ENCODE data around the gene UVSSA.

Gene UVSSA

DNA sequence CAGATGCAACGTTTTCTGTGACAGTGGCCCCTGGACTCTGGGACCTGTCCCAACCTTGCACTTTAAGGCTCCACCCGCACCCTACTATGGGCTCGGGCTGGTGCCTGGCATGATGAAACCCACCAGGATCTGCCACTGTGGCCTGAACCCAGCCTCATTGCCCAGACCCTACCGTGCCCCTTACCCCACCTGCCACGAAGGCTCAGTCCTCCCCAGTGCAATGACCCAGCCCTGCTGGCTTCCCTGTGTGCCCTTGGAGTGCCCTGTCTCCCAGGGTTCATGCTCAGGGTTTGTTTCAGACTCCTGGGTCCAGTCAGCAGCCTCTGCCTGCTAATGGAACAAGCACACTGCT lies 3.1 kb downstream of the UVSSA start:
- DNase-seq = no peak

DNA sequence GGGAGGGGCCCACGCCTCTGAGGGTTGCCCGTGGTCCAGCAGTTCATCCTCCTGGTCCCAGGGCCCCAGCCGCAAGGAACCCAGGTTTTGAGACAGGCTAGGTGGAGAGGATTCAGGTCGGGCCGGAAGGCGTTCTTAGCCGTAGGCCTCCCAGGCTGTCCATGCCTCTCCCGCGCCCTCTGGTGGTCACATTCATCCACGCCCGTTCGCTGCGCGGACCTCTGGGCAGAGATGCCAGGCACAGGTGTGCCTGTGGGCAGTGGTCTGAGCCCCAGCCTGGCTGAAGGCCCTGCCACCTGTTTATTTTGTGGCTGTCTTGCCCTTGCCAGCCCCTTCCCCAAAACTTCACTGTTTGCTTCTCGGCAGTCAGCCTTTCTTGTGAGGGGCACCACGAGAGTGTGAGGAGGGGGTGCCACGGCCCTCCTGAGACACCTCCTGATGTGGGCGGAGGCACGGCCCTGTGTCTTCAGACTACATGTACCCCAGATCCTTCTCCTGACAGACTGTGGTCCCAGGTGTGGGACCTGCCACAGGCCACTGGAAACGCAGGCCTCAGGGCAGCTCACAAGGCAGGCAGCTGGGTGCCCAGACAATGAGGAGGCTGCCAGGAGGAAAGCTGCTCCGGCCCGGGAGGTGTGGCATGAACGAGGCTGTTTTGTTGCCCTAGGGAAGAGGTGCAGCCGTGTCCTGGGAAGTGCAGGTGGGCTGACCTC lies 5.0 kb downstream of the UVSSA start:
- DNase-seq = peak; percentile 93

DNA sequence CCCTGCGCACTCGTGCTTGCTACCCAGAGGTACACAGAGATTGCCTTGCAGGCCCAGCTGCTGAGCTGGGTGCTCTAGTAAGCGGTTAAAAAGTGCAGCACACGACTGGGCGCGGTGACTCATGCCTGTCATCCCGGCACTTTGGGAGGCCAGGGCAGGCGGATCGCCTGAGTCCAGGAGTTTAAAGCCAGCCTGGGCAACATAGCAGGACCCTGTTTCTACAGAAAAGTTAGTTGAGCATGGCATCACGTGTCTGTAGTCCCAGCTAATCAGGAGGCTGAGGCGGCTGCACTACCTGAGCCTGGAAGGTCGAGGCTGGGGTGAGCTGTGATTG lies 5.5 kb downstream of the UVSSA start:
- DNase-seq = no peak

DNA sequence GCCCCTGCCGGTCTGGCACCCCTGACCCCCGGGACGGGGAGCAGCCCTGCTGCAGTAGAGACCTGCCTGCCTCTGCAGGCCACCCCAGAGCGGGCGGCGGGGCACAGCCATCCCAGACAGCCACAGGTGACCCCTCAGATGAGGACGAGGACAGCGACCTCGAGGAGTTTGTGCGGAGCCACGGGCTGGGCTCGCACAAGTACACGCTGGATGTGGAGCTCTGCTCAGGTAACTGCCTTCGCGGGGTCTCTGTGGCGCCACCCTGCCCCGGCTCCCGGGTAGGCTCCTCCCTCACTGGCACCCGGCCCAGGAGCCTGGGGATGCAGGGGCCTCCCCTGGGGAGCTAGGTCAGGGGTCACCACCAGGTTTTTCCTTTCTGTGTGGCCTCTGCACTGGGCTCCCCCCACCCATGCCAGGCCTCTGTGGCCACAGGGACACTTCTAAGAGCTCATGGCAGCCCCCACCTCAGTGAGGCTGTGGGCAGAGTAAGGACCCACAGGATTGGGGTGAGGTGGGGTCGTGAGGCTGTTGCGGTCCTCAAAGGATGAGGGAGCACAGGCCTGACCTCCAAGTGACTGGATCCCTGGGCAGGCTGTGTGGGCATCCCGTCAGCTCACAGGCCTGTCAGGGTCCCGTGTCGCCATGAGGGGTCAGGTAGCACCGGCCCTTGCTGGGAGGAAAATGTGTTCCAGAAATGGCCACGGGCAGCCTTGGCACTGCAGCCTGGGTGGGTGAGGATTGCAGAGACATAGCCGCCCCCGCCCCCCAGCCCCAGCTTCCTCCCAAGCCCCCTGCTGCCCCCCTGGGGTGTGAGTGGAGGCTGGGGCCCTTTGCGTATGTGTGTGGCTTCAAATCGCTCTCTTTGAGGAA lies 6.4 kb downstream of the UVSSA start:
- no peak for DNase-seq

DNA sequence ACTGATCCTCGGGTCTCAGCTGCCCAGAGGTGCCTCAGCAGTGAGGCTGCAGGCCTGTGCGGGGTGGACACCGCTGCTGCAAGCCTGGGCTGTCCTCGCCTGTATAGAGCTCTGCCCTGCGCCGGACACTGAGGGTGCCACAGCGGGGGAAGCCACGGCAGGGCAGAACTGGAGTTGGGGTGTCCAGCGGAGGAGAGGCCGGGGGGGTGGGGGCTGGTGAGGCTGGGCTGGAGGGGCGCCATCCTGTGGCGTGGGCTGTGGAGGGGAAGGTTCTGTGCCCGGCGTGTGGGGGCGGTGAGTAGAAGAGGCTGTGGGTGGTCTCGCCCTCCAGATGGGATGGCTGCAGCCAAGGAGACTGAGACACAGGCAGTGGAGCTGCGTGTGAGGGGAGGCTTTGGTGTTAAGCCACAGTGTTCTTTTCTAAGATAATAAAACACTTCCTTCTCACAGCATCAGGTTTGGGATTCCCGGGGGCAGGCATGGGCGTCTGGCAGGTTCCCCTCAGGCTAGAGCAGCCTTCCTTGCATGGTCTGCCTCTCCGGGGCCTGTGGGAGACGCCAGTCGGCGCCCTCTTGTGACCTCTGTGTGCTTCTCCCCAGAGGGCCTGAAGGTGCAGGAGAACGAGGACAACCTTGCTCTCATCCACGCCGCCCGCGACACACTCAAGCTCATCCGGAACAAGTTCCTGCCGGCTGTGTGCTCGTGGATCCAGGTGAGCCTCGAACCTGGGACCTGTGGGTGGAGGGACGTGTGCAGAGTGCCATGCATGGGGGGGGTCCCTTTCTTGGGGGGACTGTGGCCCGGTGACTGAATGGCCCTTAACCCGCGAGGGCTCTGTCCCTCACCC lies 7.4 kb downstream of the UVSSA start:
- no peak for DNase-seq

DNA sequence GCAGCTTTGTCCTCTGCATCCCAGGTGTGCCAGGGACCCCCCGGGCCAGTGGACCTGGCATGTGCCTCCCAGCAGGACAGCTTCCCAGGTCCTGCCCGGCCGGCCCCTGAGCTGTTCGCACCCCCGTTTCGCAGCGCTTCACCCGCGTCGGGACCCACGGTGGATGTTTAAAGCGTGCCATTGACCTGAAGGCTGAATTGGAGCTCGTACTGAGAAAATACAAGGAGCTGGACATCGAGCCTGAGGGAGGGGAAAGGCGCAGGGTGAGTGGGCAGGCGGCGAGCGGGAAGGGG lies 7.9 kb downstream of the UVSSA start:
- DNase-seq = no peak

DNA sequence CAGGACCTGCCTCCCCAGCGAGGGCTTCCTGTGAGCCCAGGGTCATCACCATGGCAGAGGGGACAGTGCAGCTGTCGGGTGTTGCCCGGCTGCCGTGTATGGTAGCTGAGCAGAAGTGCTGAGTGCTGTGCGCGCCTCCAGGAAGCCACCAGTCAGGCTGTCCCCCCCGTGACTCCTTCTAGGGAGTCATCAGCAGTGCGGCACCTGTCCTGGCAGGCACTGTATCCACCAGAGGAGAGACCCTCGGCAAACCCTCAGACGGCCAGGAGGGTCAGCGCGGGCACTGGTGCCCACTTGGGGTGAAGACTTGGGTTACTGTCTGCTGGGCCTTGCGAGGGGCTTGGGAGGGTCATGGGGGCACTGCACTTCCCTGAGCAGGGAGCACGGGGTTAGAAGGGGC lies 8.4 kb downstream of the UVSSA start:
- DNase-seq = no peak

DNA sequence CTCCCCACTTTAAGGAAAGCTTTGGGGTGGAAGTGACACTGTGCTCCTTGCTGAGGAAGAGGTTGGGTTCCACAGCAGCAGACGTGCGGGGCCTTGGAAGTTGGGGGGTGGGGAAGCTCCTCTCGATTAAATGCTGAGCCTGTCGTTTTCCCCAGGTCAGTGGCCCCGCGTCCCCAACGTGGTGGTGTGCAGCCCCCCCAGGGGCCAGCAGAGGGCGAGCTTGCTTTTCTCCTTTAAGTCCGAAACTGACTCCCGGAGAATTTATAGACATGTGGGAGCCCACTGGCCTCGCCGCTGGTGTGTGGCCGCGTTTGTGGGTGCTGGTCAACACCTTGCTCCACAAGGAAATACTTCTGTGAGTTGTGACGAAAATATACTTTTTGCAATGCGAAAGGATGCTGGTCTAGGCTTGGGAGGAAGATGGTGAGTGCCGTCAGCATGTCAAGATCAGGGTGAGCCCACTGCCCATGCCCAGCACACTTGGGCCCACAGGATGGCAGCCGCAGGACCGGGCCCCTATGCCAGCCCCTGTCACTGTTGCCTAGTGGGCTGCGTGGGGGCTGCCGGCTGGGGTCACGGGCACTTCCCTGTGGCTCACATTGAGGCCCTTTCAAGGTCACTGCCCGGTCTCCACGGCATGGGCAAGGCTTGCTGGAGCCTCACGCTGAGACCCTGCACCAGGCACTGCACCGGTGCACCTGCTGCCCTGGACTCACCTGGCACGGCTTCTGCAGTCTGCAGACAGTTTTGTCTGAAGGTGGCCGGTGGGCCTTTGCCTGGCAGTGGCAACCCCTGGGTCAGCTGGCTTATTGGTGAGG lies 9.4 kb downstream of the UVSSA start:
- peak; percentile 53 for DNase-seq

DNA sequence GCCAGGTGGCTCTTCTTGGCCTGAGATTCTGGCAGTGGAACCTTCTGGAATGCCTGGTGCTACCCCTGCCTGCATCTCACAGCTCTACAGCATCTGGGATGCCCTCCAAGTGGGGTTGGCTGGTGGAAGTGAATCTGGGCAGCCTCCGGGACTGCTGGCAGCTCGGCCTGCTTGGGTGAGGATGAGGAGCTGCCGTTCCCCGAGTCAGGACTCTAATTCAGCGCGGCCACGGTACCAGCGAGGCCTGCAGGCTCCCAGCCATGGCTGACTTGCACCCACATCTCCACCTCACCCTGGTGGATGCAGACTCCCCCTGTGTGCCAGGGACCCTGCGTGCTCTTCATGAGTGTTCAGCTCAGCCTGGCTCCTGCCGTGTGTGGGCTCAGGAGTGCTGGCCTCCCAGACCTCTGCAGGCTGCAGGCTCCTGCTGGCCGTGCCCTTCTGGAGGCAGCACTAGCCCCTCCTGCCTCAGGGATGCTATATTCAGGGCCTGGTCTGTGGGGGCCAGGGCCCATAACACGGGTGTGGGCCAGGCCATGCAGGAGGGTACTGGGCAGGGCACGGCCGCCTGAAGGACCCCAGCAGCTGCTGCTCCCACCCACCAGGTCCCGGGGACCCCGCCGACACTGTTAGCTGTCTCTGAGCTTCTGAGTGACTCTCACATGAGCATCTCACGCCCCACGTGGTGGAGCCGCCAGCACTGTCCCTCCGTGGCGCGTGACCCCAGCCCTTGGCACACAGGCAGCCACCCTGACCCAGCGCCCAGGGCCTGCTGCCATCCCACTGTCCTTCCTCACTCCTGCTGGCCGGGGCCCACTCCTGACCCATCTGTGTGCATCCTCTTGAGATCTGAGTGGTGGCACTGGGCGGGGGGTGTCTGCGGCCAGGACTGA lies 10.6 kb downstream of the UVSSA start:
- no peak for DNase-seq

DNA sequence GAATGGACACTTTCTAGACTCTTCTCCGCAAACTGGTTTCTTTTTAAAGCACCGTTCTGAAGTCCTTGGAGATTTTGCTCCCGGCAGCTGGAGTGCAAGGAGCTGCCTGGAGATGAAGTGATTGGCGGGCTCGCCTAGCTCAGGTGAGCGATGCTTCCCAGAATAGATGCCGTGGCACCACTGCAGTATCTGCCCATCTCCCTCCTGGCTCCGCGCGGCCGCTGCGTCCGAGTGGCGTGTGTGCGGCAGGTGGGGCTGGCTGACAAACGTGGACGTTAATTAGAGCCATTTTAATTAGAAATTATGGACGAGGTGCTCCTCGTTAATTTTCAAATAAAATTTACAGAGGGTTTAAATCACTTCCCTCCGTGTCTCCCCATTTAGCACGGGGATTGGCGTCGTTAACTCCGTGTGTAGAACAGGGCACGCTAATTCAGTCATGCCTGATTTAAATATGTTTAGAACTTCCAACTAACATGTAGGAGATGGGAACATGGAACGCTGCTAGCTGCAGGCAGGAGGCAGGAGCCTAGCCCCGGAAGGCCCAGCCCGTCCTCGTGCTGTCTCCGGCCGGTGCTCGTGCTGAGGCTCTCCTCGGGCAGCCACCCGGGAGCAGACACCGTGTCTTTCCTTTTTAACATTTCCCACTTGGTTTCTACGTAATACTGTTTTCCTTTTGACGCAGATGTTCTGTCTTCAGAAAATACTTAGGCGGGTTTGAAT lies 11.6 kb downstream of the UVSSA start:
- no peak for DNase-seq

DNA sequence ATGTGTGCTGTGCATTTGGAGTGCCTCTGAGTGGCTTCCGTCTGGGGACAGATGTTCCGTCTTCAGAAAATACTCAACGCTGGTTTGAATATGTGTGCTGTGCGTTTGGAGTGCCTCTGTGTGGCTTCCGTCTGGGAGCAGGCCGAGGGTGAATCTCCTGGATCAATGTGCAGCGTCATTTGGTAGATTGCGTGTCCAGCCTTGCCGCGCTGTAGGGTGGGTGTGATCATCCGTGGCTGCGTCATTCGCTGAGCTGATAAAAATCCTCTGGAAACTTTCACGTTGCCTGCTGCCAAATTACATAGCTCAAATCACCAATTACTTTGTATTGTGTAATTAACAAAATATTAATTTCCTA lies 12.1 kb downstream of the UVSSA start:
- DNase-seq = no peak

DNA sequence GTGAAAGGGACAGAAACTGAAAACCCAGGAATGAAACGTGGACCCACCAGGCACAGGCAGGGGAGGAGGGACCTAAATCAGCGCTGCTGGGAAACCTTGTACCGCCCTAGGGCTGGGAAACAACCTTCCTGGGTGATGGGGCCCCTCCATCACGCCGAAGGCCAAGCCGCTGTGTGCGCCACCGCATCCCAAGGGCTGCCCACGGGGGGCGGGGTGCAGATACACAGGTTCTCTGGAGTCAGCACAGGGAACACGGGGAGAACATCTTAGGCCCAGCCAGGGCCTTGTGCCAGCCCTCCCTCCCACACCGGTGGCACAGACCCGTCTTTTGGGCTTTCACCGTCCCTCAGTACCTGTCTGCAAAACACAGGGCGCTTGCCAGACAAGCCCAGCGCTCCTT lies 13.0 kb downstream of the UVSSA start:
- no peak for DNase-seq

DNA sequence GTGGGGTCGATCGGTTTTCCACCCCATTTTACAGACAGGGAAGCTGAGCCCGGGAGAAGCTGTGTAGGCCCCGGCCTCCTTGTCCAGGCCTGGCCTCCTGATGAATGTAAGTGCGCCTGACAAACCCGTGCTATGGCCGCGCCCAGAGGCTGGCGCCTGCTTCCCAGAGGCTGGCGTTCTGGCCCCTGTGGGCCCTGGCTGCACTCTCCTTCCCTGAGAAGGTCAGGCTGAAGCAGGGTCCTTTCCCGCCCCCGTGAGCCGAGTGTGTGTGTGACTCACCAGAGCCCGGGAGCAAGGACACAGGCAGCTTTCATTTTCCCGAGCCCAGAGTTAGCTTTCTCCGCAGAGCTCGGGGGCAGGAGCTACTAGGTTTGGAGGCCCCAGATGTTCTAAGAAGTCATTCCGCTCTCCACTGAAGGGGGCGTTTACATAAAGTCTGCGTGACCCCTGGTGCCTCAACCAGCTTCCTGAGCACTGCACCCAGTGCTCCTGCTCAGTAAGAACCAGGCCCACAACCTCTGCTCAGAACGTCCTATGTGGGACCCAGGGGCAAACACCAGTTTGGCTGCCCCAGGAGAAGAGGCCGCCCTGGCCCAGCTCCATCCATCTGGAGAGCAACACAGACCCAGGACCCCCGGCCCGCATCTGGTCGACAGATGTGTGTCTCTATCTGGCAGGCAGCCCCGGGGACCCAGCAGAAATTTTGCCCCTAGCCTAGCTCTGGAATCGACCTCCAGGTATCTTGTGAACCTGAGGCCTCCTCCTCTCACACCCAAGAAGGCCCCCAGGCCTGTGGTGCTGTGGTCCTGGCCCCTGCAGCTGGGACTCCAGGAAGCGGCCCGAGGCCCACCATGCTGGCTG lies 13.6 kb downstream of the UVSSA start:
- DNase-seq = no peak

DNA sequence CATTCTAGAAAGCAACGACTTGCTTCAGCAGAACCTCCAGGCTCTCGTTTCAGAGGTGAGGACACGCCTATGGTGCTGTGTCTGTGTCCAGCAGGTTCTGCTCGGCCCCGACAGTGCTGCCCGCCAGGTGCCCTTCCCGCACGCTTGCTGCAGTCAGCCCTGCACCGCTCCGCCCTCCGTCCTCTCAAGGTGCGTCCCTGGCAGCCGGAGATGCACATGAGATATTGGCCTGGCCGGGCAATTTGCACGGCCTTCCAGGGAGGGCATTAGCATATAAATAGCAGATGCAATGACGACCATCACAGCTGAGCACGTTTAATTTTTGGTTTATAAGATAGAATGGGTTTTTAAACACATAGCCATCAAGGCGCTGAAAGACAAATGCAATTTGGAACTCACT lies 14.4 kb downstream of the UVSSA start:
- DNase-seq = no peak

DNA sequence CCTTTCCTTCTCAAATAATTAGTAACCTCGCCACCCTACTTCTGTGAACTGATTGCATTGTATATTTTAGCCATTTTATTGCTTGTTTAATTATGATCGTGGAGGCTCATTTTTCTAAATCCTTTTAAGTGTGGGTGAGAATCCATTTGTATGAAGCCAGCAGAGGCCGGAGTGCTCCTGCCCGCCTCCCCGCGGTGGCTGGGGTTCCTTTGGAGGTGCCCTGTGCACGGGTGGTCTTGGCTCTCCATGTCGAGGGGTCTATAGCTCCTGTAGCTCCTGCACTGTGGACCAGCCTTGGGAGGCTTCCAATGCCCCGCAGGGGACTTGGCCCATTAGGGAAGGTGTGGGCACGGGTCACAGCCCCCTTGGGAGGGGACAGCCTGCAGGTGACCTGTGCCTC lies 15.0 kb downstream of the UVSSA start:
- no peak for DNase-seq

DNA sequence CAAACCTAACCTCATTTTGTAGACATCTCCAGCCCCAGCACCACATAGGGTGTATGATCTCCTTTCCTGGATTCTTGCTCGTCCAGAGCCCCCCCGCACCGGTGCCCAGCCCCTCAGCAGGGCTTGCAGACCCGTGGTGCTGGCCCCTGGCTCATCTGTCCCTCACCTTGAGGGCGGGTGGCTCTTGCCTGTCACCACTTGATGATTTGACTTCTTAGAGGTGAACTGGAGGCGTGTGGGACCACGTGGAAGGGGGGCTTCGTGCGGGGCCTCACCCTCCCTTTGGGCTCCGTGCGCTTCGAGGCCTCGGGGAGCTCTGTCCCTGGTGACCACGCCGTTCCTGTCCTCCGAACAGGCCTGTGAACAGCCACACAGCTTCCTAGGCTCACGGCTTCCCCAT lies 15.5 kb downstream of the UVSSA start:
- DNase-seq = no peak

DNA sequence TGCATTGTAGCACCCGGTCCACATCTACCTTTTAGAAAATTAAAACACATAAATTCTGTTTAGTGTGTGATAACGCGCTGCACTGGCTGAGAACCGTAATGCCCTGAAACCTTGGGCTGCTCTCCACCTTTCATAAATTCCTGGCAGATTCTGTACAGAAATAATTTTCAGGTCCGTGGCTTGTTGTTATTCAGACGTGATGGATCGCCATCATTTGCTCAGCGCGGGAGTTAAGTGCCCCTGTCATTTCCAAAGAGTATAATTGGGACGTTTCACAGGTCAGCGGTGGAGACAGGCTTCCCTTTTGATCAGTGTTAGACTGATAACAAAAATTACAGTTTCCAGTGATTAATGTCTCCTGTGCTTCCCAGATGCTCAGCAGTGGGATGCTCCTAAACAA lies 16.5 kb downstream of the UVSSA start:
- DNase-seq = no peak

DNA sequence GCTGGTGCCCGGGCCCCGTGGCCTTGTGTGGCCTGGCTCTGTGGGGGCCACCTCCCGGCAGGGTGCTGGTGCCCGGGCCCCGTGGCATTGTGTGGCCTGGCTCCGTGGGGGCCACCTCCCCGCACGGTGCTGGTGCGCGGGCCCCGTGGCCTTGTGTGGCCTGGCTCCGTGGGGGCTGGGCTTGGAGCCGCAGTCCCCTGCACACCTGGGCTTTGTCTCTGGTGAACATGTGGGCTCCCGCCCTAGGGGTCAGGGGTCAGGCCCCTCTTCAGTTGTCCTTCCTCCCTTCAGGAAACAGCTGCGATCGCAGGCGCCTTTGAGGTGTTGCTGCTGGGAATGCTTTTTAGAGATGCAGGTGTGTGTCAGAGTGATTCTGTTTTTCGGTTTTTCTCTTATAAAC lies 17.2 kb downstream of the UVSSA start:
- DNase-seq = no peak

DNA sequence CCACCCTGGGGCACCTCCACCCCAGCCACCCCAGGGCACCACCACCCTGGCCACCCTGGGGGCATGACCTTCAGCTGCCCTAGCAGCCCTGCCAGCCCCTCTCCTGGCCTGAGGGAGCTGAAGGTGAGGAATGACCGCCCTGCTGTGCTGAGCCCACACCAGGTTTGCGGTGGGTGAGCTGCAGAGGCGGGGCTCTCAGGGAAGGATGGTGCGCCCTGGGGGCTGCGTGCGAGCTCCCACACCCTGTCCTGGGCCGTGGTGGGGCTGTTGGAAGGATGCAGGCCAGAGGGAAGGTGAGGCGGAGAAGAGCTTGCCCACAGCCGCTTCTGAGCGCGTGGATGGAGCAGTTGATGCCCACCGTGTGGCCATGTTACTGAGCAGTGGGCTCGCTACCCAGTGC lies 17.7 kb downstream of the UVSSA start:
- DNase-seq = no peak

Data from activated CD4-positive, alpha-beta T cell treated with anti-CD3 and anti-CD28 coated beads, Interleukin-2, Interleukin-6, amounts not matched to agents 100 ng/mL and 50 ng/mL, durations not matched to agents 16 hours and 8 hours (primary cell).